Right atrium auricular region (tissue), 2 donors: Measurements from ENCODE around the gene MLLT3. TPM values are rescaled to one million over a fixed set of nuclear protein-coding genes. Genes with fewer than 3 reads are reported as not detected.

Source experiments
- DNase-seq: peaks from one replicate; pipeline ENCODE4 v3.0.0-alpha.2; 2019; ENCODE audit warnings: low spot score
- H3K27ac ChIP-seq, 2 donors: fragments of 200-600 bp; sonication (generic); 1 replicate in 1 of 2; 2 replicates in 1 of 2; pipeline ENCODE4 v1.5.1; 2016 to 2019
- H3K27me3 ChIP-seq, 2 donors: fragments of 200-600 bp; sonication (generic); one replicate each; pipeline versions ENCODE4 v1.5.1 to v1.6.0; 2017 to 2019
- H3K36me3 ChIP-seq: fragments of 200-600 bp; sonication (generic); one replicate; pipeline ENCODE4 v1.5.1; 2016
- H3K4me1 ChIP-seq, 2 donors: fragments of 200-600 bp; sonication (generic); one replicate each; pipeline versions ENCODE4 v1.5.1 to v1.6.0; 2017 to 2019
- H3K4me3 ChIP-seq, 2 donors: fragments of 200-600 bp; sonication (generic); 1 replicate in 1 of 2; 2 replicates in 1 of 2; pipeline ENCODE4 v1.5.1; 2017 to 2019; ENCODE audit warnings: mild to moderate bottlenecking in 1 of 2, moderate library complexity in 1 of 2
- H3K9me3 ChIP-seq, 2 donors: fragments of 200-600 bp; sonication (generic); one replicate each; pipeline ENCODE4 v1.5.1; 2019
- total RNA-seq, 2 donors: library from RNA; depleted of rRNA; stranded (reverse); fragments of >200 nt; gene quantifications; one replicate each; pipeline ENCODE4 v1.1.0, GENCODE V29; 2016
- TF ChIP-seq, protein P1 (sequence below), 2 donors: fragments of 200-600 bp; sonication (generic); IDR thresholded peaks; one replicate each; pipeline ENCODE4 v1.5.1; 2019; ENCODE audit warnings: antibody characterized with exemption in 2 of 2

MLLT3 gene
- total RNA-seq, 2 donors from 2014 or later, result 5.3 to 7.6 TPM

DNA sequence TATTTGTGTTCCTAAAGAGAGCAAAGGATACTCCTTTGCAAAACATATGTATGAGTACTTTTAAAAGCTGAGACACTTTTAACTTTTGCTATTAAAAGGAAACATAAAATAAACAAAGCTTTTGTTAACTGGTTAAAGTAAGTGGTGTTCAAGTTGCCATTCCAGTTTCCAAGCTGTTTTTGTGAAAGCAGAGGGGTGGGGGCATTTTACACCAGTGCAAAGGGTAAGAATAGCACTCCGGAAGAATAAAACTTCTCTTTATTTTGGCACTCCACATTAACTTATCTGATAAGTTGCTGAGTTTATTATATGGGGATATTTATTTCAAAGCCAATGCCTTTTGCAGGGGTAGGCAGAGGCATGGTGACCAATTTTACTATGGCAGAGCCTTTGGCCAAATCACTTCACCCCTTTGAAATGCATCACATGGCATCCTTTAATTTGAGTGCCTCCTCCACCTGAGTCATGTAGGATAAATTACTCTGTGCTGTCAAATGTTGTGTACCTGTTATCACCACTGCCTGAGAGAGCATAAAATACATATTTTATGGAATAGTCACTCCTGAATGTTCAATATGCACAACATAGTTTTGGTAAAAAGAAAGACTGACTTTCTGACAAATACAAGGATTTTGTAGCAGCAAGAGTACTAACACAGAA is 62.9 kb downstream of the MLLT3 start:
- Histone ChIP-seq H3K4me1 (peaks cover 0 to 22% of the 10 kb centered on the region in 2 donors), H3K4me3 (no peak overlapping the region), H3K27ac (no peak overlapping the region), H3K36me3 (no peaks in the 10 kb centered on the region), H3K9me3 (no peaks in the 10 kb centered on the region), H3K27me3 (no peaks in the 10 kb centered on the region)
- TF ChIP-seq, protein P1, sequence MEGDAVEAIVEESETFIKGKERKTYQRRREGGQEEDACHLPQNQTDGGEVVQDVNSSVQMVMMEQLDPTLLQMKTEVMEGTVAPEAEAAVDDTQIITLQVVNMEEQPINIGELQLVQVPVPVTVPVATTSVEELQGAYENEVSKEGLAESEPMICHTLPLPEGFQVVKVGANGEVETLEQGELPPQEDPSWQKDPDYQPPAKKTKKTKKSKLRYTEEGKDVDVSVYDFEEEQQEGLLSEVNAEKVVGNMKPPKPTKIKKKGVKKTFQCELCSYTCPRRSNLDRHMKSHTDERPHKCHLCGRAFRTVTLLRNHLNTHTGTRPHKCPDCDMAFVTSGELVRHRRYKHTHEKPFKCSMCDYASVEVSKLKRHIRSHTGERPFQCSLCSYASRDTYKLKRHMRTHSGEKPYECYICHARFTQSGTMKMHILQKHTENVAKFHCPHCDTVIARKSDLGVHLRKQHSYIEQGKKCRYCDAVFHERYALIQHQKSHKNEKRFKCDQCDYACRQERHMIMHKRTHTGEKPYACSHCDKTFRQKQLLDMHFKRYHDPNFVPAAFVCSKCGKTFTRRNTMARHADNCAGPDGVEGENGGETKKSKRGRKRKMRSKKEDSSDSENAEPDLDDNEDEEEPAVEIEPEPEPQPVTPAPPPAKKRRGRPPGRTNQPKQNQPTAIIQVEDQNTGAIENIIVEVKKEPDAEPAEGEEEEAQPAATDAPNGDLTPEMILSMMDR (IDR thresholded peaks at IDR 0.05), result no peak
- no peak for DNase-seq

DNA sequence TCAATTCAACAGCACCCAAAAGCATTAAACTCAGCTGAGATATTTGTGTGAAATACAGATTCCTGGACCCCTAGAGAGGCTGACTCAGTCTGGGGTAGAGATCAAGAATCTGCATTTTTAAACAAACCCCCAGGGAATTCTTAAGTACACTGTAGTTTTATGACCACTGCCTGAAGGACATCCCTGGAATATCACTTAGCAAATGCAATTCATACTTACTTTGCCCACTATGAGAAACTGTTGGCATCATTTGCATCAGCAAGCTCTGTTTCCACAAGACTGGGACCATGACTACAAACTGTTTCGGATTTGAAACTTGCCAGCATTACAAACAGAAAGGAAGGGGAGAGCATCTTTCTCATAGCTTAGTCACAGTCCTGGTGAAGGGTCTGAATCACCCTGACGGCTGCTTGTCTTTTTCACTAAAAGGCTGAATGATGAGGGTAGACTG is 63.7 kb downstream of the MLLT3 start:
- Histone ChIP-seq H3K4me1 (peaks cover 0 to 17% of the 10 kb centered on the region in 2 donors), H3K27ac (no peak overlapping the region), H3K27me3 (no peaks in the 10 kb centered on the region)

DNA sequence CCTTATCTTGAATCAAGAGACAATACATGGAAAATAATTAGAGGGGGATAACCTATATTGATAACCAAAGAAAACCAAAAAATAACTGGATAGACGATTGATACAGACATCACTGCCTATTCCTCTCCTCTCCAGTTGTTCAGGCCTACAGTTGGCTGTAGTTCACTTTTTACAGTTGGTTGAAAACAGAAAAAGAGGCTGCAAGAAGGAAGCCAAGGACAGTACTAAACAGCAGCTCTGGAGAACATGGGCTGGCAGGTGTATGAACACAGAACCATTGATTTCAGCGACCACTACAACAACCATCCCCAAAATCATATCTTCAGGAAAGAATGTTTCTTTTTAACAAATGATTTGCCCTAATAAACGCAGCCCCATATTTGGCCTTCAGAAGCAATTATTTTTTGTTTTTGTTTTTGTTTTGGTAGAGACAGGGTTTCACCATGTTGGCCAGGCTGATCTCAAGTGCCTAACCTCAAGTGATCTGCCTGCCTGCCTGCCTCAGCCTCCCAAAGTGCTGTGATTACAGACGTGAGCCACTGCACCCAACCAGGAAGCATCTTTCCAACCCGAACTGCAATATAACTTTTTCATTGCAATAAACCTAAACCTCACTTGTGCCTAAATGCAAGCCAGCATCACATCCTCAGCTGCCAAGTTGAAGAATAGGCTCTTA is 64.3 kb downstream of the MLLT3 start:
- Histone ChIP-seq H3K36me3 (no peaks in the 10 kb centered on the region), H3K4me3 (no peak overlapping the region), H3K9me3 (no peaks in the 10 kb centered on the region), H3K27ac (no peak overlapping the region), H3K27me3 (no peaks in the 10 kb centered on the region), H3K4me1 (peaks cover 0 to 17% of the 10 kb centered on the region in 2 donors)
- no peak for DNase-seq
- TF ChIP-seq, protein P1 (IDR thresholded peaks at IDR 0.05), result no peak

More for the DNA sequence above, 63.7 kb downstream of the MLLT3 start:
- H3K4me3 ChIP-seq, result no peak overlapping the region
- no peaks in the 10 kb centered on the region for H3K9me3 ChIP-seq
- no peaks in the 10 kb centered on the region for H3K36me3 ChIP-seq
- no peak for DNase-seq
- TF ChIP-seq, protein P1 (IDR thresholded peaks at IDR 0.05), result no peak

DNA sequence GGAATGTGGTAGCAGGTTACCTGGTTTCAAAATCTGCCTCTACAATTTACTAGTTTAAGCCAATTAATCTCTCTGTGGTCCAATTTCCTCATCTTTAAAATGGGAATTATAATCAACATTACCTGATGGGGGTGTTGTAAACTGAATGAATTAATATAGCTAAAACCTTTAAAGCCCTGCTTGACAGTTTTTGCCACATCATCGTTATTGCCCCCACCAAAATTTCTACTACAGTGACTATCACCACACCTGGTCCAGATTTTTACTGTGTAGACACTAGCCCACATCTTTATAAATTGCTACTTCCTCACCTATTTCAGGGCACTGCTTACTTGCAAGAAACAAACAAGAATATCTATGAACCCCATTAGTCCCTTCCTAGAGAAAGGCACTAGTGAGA is 65.0 kb downstream of the MLLT3 start:
- Histone ChIP-seq H3K27ac (no peak overlapping the region), H3K9me3 (no peaks in the 10 kb centered on the region), H3K4me1 (peaks cover 0 to 20% of the 10 kb centered on the region in 2 donors), H3K27me3 (no peaks in the 10 kb centered on the region), H3K4me3 (no peak overlapping the region), H3K36me3 (no peaks in the 10 kb centered on the region)
- no peak for DNase-seq
- TF ChIP-seq, protein P1 (IDR thresholded peaks at IDR 0.05), result no peak

DNA sequence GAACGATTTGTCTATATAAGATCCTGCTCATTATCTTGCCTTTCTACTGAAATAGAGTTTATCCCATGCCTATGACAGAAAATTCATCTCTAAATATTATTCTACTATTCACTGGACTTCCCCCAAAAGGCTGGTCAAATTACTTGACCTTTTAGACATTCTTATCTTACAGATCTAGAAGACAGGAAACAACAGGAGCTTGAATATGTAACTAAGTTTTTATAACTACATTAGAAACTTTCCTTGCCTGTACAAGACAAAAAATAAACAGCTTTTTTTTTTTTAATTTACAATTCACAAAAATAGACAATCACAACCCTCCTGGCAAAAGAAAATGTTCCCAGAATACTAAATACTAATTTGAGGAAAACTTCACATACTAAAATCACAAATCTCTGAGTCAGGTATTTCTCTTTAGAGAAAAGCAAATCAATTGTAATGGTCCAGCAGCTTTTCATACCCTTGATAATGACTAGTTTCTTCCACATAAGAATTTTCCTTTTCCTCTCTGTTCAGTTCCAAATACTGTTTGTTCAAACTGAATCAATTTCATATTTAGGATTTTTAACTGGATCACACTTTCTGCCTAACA is 68.6 kb downstream of the MLLT3 start:
- no peak for DNase-seq
- H3K9me3 ChIP-seq, result no peaks in the 10 kb centered on the region
- no peaks in the 10 kb centered on the region for H3K36me3 ChIP-seq
- H3K4me1 ChIP-seq, result peaks cover 0 to 23% of the 10 kb centered on the region in 2 donors
- H3K27ac ChIP-seq, result no peak overlapping the region
- TF ChIP-seq, protein P1 (IDR thresholded peaks at IDR 0.05), result no peak
- H3K27me3 ChIP-seq, result no peaks in the 10 kb centered on the region
- H3K4me3 ChIP-seq, result no peak overlapping the region
